Stimulated activated CD4-positive, alpha-beta T cell treated with anti-CD3 and anti-CD28 coated beads, Interleukin-15, amount 100 ng/mL, for 48 hours (primary cell): ENCODE data around the gene ALG12.

Experiments used
- DNase-seq, 2 donors: peaks; one replicate each; pipeline ENCODE4 v3.0.0-alpha.2; 2020; ENCODE audit warnings: low read depth in 2 of 2

The ALG12 gene

GRCh38 chr22:49958366-49958921 is 40.2 kb upstream of the ALG12 start:
- no peak for DNase-seq

- no peak for DNase-seq
Measured at GRCh38 chr22:49957826-49958365, 39.7 kb upstream of the ALG12 start.

GRCh38 chr22:49956914-49957825 is 38.9 kb upstream of the ALG12 start:
- no peak for DNase-seq

GRCh38 chr22:49956418-49956770 is 38.2 kb upstream of the ALG12 start:
- no peak for DNase-seq

- no peak for DNase-seq
Measured at GRCh38 chr22:49955581-49956417, 37.6 kb upstream of the ALG12 start.

GRCh38 chr22:49954991-49955580 is 36.8 kb upstream of the ALG12 start:
- DNase-seq: no peak

GRCh38 chr22:49954354-49954753 is 36.1 kb upstream of the ALG12 start:
- no peak for DNase-seq

GRCh38 chr22:49953680-49954344 is 35.6 kb upstream of the ALG12 start:
- no peak for DNase-seq

- DNase-seq: no peak
Measured at GRCh38 chr22:49953027-49953679, 34.9 kb upstream of the ALG12 start.

- DNase-seq: no peak
Measured at GRCh38 chr22:49951986-49952896, 34.0 kb upstream of the ALG12 start.

GRCh38 chr22:49951678-49951985 is 33.4 kb upstream of the ALG12 start:
- DNase-seq: no peak

- DNase-seq: peak in 1 of 2 donors; percentile 75
Measured at GRCh38 chr22:49951000-49951677, 32.9 kb upstream of the ALG12 start.

GRCh38 chr22:49950396-49950994 is 32.3 kb upstream of the ALG12 start:
- DNase-seq: no peak

- no peak for DNase-seq
Measured at GRCh38 chr22:49949914-49950292, 31.7 kb upstream of the ALG12 start.

GRCh38 chr22:49948958-49949913 is 31.0 kb upstream of the ALG12 start:
- no peak for DNase-seq

- no peak for DNase-seq
Measured at GRCh38 chr22:49948116-49948957, 30.1 kb upstream of the ALG12 start.

GRCh38 chr22:49947296-49947622 is 29.0 kb upstream of the ALG12 start:
- DNase-seq: no peak
